NCI-H1092 treated with DMSO at 0.1 percent for 48 hours (cell line): ENCODE data around the gene LRRC14B.
"Not testable (repeated sequence)": the region's sequence is repeated elsewhere in the genome, so short reads cannot be mapped to it uniquely, and the experiment has no call there.

Experiments
- DNase-seq: peaks from one replicate; lab custom pipeline; 2025; lab: John Stamatoyannopoulos, UW

LRRC14B gene

DNA sequence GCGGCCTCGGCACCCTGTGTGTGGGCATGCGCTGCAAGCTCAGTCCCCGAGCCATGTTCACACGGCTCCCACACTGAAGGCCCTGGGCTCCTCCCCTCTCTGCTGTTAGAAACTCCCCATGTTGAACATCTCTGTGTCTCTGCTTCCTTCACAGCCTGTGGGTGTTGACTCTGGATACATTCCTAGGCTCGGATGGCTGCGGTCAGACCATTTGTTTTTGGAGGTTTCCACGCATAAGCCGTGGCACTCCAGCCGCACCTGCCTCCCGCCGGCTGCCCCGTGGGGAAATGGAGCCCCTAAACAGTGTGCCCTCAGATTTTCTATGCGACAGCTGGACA, 31.2 kb upstream of the LRRC14B start:
- no peak for DNase-seq

DNA sequence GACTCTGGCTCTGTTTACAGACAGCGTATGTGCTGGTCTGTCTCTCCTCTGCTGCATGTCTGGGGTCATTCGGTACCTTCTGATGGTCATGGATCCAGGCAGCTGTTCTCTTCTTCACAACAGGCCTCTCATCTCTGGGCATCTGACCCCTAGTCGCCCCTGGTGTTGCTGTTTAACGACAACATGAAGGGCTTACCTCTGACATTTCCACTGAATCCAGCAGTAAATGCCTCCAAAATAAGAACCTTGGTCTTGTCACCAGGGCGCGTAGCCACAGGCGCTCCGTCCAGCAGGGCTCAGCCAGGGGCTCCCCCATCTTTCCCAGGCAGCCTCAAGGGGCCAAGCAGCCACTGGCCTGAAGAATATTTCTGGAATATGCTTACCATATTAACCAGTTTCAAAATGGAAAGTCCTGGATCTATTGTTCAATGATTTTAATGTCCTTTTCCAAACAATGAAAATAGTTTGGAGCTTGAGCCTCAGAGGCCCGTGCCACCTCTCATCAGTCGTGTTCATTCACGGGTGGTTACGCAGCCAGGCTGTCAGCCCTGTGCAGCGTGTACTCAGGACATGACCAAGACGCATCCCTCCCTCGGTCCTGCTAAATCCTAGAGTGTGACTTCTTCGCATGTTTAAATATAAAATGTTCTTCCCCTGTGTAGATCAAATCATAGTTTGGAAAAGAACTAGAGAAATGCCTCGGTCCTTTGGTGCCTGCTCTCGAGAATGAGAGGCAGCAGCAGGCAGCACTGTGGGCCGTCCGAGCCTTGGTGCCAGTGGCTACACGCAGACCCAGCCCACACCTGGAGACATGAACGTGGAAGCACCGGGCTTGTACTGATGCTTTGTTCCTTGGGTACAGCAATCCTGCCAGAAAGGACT, 30.1 kb upstream of the LRRC14B start:
- no peak for DNase-seq

DNA sequence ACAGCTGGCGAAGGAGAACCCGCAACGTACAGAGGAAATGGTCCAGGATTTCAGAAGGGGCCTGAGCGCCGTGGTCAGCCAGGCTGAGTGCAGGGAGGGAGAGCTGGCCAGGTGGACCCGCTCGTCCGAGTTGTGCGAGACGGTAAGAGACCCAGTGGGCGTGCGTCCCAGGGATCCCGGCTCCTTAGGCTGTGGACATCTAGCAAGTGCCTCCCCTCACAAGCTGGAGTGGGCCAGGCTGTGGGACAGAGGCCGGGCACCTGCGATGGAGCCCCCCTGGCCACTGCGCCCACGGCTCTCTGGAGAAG, 29.5 kb upstream of the LRRC14B start:
- no peak for DNase-seq

DNA sequence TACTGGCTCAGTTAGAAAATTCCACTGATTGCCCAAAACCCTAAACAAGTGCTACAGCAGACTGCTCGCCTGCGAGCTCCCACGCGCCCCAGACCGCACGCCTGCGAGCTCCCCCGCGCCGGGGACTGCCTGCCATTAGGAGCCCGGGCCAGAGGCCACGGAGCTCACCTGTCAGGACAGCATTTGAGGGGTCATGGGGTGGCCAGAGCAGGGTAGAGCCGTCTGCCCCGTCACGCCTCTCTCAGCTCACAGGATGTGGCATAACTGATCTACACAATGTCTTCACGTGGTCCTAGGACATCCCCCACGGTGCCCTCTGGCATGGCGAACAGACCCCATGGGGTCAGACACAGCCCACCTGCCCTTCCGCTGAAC, 29.1 kb upstream of the LRRC14B start:
- DNase-seq, result no peak

DNA sequence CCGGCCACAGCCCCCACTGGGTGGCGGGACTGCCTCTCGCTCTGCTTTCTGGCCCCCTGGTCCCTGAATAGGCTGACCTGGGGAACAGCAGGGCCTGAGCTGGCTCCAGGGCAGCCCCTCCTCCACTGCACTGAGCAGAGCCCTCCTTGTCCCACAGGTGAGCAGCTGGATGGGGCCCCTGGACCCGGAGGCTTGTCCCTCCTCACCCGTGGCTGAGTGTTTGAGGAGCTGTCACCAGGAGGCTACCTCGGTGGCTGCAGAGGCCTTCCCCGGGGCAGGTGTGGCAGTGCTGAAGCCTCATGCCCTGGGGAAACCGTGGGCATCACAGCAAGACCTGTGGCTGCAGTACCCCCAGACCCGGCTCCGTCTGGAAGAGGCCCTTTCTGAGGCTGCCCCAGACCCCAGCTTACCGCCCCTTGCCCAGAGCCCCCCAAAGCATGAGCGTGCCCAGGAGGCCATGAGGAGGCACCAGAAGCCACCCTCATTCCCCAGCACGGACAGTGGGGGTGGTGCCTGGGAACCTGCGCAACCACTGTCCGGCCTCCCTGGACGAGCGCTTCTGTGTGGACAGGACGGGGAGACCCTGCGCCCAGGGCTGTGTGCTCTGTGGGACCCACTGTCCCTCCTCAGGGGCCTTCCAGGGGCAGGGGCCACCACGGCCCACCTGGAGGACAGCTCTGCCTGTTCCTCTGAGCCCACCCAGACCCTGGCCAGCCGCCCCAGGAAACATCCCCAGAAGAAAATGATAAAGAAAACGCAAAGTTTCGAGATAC, 28.5 kb upstream of the LRRC14B start:
- no peak for DNase-seq

DNA sequence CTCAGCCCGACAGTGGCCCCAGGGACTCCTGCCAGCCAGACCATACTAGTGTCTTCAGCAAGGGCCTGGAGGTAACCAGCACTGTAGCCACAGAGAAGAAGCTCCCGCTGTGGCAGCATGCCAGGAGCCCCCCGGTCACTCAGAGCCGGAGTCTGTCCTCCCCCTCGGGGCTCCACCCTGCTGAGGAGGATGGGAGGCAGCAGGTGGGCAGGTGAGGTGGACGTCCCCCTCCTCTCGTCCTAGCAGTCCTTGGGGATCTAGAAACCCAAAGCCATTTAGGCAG, 28.0 kb upstream of the LRRC14B start:
- no peak for DNase-seq

DNA sequence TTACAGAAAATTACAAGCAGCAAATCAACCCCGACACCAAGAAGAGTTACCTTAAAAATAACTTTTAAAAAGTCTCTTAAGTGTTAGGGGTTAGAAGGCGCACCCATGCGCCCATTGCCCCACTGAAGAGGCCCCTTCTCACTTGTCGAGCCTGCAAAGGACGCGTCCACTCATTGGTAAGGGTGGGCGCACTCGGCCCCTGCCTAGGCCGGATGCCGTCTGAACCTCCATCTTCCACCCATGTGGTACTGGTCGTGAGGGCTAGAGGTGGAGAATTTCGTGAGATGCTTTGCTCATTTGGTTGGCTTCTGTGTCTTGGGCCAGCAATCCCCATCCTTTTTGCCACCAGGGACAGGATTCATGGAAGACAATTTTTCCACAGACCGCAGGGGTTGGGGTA, 27.5 kb upstream of the LRRC14B start:
- DNase-seq, result no peak

DNA sequence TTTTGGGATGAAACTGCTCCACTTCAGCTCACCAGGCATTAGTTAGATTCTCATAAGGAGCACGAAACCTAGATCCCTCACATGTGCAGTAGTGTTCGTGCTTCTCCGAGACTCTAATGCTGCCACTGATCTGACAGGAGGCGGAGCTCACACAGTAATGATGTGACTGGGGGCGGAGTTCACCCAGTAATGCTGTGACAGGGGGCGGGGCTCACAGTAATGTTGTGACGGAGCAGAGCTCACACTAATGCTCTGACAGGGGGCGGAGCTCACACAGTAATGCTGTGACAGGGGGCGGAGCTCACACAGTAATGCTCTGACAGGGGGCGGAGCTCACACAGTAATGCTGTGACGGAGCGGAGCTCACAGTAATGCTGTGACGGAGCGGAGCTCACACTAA, 27.1 kb upstream of the LRRC14B start:
- DNase-seq, result no peak

DNA sequence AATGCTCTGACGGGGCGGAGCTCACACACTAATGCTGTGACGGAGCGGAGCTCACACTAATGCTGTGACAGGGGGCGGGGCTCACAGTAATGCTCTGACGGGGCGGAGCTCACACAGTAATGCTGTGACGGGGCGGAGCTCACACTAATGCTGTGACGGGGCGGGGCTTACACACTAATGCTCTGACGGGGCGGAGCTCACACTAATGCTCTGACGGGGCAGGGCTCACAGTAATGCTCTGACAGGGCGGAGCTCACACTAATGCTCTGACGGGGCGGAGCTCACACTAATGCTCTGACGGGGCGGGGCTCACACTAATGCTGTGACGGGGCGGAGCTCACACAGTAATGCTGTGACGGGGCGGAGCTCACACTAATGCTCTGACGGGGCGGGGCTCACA, 26.5 kb upstream of the LRRC14B start:
- DNase-seq, result not testable (repeated sequence)

DNA sequence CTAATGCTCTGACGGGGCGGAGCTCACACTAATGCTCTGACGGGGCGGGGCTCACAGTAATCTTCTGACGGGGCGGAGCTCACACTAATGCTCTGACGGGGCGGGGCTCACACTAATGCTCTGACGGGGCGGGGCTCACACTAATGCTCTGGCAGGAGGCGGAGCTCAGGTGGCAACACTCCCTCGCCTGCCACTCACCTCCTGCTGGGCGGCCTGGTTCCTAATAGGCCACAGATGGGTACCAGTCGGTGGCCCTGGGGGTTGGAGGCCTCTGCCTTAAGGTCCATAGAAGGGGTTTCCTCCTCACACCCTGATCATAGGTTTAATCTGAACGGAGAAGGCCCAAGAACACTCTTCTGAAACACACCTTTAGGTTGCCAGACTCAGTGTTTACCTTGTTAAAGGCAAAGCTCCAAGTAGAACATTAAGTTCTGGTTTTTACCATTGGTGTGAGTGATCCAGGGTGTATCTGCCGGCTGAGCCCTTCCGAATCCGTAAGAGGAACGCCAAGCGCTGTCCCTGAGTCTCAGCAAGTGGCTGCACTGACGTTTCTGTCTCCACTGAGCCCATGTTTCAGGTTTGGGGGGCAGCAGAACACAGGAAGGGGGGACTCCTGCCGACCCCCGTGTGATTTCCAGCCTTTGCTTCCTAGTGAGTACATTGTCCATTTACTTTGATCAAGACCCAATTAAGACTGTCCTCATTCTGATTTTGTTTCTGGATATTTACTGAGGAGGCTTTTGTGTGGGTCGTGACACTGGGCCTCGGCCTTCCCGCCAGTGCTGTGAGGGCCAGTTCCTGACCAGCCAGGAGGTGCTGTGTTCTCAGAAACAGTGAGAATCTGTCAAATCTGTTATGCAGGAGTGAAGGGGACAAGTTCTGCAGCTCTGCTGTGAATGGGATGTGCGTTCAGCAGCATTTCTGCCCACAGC, 24.6 kb upstream of the LRRC14B start:
- DNase-seq, result no peak

DNA sequence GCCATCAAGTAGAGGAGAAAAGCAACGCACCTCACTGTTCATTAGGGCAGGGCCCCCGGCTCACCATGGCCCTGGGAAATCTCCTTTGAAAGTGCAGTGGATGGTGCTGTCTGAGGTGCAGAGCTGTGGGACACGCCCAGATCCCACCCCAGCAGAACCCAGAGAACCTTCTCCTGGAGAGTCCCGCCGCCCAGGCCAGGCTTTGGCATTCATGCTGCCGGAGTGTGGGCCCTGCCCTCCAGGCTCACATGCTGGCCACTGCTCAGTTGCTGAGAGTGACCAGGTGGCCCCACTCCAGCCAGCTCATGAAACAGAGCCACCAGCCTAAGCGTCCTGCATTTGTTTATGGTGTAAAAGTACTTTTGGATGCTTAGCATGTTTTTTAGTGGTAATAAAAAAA, 23.8 kb upstream of the LRRC14B start:
- DNase-seq, result no peak

DNA sequence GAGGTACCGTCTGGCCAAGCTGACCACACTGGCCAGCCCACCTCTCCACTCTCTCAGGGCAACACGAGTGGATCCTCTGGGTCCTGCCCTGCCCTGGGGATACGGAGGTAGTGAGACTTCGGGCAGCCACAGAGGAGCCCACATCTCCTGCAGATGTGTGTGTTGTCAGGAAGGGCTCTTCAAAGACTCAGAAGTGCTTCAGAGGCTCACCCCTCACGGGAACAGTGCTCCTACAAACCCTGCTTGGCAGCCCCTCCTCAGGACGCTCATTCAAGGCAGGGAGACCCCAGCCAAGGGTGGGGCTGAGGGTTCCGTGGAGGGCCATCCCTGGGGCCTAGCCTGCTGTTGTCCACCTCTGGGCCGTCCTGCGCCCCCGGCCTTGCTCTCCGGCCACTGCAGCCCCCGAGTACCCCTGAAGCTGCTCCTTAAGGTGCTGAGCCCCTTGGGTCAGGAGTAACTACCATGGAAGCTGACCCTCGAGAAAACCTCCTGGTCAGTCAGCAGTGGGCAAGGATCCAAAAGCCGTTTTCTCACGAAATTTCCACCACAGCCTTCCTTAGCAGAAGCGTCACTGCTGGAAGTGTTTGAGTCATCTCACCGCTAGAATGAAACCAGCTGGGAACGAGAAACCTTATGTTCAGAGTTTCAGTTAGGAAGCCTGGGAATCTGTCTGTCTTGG, 23.2 kb upstream of the LRRC14B start:
- DNase-seq, result no peak

DNA sequence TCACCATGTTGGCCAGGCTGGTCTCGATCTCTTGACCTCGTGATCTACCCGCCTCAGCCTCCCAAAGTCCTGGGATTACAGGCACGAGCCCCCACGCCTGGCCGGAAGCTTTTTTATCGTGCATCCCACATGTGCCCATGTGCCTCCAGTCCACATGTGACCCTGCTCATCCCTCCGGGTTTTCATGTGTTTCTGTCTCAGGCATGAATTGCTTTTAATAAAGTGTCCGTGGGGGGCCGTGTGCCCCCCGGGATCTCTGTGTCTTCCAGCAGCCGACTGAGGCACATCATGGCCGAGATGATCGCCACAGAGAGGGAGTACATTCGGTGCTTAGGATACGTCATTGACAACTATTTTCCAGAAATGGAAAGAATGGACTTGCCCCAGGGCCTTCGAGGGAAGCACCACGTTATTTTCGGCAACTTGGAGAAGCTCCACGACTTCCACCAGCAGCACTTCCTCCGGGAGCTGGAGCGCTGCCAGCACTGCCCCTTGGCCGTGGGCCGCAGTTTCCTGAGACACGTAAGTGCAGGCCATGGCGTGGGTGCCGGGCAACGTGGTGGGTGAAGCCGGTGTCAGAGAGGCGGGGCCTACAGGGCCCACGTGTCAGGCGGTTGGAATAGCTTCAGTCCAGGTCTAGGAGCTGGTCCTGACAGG, 22.1 kb upstream of the LRRC14B start:
- DNase-seq, result no peak

DNA sequence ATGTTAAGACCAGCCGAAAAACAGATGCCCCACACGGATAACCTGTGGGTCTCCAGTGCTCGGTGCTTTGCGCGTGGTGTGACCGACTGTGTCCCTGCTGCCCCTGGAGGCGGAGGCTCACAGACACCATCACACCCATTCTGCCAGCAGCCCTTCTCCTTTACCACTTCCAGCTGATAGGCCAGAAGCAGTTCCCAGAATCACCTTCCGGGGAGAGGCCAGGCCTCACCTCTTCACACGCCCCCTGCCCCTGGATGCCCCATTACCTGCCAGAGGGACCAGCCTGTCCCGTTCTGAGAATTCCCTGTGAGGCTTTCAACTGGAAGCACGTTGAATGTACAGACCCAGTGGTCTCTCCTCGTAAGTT, 21.6 kb upstream of the LRRC14B start:
- no peak for DNase-seq

DNA sequence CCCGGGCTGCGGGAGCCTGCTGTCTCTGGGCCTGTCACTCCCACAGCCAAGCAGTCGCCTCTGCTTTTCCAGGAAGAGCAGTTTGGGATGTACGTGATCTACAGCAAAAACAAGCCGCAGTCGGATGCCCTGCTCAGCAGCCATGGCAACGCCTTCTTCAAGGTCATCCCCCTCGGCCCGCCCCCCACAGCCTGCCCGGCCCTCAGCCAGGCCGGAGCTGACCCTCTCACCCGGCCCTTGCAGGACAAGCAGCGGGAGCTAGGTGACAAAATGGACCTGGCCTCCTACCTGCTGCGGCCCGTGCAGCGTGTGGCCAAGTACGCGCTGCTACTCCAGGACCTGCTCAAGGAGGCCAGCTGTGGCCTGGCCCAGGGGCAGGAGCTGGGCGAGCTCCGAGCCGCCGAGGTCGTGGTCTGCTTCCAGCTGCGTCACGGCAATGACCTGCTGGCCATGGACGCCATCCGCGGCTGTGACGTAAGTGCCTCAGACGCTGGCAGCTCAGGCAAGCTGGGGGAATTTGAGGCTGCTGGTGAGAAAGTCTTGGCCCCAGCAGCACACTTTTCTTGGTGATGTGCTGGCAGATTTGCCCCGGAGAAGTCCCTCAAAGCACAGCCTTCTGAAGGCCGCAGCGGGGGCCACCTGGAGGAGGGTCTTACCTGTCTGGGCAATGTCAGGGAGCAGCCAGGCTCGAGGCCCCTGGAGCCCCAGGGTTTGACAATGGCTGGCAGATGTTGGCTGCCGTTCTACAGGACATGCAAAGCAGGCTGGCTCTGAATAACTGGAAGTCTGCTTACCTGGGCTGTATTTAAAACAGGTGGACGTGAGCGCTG, 20.1 kb upstream of the LRRC14B start:
- no peak for DNase-seq

DNA sequence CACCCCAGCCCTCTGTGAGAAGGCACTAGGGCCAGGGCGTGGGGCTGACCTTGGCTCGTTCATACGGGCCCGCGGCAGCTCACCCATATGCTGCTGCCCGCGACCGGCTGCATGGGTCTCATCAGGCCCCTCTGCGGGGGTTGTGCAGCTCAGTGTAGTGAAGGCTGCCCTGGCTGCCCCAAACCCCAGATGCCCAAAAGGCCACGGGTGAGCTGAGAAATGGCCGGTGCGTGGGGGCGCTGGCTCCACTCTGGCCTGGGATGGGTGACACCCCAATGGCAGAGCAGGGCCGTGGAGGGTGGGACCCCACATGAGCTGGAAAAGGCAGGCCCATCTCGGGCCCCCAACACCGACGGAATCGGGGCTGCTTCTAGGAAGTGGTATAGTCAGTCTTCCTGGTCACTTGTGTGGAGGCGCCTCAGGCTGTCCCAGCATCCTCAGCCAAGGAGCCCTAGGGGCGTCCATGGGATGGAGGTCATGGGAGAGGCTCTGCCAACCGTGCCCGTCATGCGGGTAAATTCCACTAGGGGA, 19.4 kb upstream of the LRRC14B start:
- DNase-seq, result no peak

DNA sequence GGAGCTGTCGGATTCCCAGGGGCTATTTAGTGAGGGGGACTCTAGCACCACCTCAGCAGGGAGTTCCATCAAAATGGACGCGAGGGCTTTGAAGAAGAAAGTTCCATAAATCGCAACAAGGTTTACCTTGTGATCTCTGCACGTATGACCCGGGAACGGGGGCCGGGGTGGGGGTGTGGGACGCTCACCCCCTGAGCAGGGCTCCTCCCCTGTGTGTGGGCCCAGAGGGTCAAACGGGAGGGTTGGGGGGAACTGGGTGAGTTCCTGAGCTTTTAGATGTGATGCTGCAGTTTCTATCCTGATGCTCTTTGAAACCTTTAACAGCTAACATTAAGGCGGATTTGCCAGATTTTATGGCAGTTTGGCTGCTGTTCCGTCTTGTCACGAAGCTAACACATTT, 18.9 kb upstream of the LRRC14B start:
- no peak for DNase-seq

DNA sequence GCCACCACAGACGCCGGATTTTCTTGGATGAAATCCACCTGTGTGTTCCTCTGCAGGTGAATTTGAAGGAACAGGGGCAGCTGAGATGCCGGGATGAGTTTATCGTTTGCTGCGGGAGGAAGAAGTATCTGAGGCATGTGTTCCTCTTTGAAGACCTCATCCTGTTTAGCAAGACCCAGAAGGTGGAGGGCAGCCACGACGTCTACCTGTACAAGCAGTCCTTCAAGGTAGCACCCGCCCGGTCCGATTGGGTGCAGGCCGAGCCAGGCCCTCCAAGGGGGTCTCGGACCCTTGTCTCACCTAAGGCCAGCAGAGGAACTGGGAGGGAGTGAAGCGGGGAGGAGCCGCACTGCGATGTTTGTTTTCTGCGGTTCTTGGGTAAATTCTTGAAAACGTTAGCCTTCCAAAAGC, 18.4 kb upstream of the LRRC14B start:
- no peak for DNase-seq

DNA sequence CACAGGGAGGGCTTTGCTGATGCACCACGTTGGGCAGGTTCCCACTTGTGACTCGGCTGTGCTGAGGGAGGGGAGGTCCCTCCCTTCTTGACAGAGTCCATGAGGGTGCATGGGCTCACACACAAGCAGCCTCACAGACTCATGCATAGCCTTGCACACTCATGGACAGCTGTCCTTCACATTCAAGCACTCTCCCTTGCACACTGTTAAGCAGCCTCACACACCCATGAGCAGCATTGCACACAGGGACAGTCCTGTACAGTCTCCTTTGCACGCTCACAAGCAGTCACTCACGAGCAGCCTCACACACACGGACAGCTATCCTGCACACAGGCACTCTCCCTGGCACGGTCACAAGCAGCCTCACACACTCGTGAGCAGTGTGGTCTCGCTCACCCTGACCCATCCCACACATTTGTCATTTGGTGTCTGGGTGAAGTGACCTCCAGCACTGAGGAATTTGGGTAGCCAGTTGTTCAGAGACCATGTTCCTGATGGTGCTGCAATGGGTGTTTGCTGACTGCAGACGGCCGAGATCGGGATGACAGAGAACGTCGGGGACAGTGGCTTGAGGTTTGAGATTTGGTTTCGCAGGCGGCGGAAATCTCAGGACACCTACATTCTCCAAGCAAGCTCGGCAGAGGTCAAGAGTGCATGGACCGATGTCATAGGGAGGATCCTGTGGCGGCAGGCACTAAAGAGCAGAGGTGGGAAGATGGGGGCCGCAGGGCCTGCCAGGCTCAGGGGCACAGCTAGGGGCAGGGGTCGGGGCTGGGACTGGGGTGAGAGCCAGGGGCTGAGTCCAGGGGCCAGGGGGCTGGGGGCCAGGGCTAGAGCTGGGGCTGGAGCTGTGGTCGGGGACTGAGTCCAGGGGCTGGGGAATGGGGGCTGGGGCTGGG, 17.7 kb upstream of the LRRC14B start:
- DNase-seq, result no peak

DNA sequence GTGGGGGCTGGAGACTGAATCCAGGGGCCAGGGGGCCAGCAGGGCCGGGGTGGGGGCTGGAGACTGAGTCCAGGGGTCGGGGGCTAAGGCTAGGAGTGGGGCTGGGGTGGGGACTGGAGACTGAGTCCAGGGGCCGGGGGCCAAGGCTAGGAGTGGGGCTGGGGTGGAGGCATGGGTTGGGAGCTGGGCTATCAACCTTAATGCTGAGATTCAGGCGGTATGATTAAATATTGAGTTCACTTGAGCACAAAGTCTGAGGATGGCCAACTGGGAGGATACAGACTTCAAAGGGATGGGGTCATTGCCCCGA, 17.0 kb upstream of the LRRC14B start:
- DNase-seq, result no peak
